HG03354 (cell line): ENCODE data around the gene AGBL1.

Experiments used
- ATAC-seq: cut with Tn5 transposase; IDR thresholded peaks from one replicate; pipeline ENCODE4 v1.9.1; 2021; ENCODE audit warnings: mild to moderate bottlenecking; ENCODE audit not compliant: unreplicated experiment, poor library complexity, severe bottlenecking

Gene AGBL1

GRCh38 chr15:86373147-86373546 is 293.5 kb downstream of the AGBL1 start:
- no peak for ATAC-seq

DNA sequence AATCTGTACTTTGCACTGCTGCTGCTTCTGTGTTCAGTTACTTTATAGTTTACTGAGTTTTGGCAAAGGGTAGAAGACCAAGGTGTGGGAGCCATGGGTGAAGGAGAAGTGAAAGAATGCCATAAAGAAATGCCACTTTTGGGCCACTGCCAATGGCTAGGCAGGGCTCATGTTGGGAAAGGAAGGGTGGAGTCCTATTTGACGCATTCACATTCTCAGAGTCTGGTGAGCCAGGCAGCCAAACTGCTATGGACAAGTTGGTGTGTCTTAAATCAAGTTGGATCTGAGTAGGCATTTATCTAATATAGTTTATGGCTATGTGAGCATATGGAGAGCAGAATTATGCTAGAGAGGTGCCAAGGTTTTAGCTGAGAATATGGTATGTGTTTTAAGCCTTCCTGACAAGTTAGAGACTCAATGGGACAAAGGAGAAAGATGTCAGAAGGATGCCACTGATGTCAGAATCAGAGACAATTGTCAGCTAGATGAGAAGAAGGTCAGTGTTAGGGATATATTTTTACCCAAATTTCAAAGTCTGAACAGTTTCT is 296.1 kb downstream of the AGBL1 start:
- no peak for ATAC-seq

GRCh38 chr15:86377914-86378313 is 298.2 kb downstream of the AGBL1 start:
- no peak for ATAC-seq

DNA sequence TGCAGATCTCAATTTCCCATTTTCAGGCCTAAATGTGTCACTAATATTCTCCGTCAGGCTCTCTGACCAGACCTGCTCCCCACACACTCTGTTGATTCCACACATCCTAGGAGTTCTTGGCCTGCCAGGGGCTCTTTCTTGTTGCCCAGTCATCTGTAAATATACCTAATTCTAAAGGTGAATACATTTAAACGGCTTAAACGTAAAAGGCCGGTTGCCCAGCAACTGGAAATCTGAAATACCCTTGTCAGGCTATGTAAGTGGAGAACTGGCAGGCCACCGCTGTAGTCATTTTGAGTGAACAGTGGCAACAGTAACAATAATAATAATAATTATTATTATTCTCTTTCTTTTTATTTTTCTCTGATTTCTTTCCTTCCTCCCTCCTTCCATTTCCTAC is 302.7 kb downstream of the AGBL1 start:
- ATAC-seq = no peak

- no peak for ATAC-seq
Observed at GRCh38 chr15:86383611-86384010, 303.9 kb downstream of the AGBL1 start.

- ATAC-seq = no peak
Observed at GRCh38 chr15:86384186-86384585, 304.5 kb downstream of the AGBL1 start.

DNA sequence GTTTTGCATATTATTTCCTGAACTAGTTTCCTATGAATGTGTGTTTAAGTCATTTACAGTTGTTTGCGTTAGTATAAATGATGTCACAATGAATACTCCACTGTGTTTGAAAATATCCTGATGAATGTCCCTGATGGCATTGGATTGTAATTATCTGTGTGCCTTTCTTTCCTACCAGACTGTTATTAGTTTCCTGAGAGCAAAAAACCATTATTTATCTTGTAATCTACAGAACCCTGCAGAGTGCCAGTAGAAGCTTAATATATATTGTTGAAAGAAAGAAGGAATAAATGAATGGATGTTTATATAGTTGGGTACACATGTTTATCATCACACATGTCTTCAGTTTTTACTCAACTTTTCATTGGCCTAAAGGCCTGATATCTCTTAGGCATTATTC is 312.6 kb downstream of the AGBL1 start:
- ATAC-seq = no peak

- ATAC-seq = no peak
Observed at GRCh38 chr15:86392874-86393273, 313.2 kb downstream of the AGBL1 start.

- ATAC-seq = no peak
Observed at GRCh38 chr15:86394866-86395265, 315.2 kb downstream of the AGBL1 start.

GRCh38 chr15:86399041-86399954 is 319.6 kb downstream of the AGBL1 start:
- no peak for ATAC-seq

GRCh38 chr15:86403221-86403620 is 323.6 kb downstream of the AGBL1 start:
- no peak for ATAC-seq

DNA sequence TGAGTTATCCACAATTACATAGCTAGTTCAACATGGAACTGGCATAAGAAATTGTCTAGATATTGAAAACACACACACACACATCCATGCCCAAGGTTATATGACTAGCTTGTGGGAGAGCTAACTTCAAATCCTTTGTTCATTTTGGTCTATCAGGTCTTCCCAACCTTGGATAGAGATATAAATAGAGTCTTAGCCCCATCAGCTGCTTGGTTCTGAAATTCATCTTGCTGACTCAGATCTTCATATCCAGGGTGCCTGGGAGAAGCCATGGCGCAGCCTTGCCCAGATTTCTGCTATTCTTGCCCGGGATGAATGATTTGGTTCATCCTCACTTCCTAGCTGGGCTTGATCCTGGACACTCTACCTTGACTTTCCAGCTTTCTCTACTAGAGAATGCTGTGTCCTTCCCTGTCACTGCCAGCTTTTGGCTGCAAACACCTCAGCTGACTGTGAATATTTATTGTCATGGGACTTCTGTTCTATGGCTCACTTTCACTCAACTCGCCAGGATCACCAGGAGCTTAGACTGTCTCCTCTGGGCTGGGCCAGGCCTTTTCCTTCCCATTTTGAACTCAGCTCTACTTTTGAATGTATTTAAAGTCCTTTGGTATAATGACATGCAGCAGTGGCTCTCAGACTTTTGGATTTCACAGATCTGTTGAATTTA is 324.4 kb downstream of the AGBL1 start:
- ATAC-seq = no peak

DNA sequence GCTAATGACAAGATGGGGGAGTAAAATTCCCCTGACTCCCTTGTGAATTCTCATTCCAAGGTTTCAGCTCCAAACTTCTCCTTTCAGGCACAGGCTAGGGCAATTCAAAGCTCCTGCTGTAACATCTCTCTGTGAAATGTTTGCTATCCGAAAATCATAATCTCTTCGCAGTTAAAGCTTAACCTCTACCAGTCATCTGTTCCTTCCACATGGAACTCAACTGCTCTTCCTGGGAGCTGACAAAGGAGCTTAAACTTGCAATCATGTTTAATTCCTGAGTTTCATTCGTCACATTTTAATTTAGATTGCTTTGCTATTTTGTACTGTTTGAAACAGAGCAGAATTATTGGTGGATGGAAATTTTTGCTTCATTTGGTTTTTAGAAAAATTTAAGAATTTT is 328.6 kb downstream of the AGBL1 start:
- no peak for ATAC-seq

DNA sequence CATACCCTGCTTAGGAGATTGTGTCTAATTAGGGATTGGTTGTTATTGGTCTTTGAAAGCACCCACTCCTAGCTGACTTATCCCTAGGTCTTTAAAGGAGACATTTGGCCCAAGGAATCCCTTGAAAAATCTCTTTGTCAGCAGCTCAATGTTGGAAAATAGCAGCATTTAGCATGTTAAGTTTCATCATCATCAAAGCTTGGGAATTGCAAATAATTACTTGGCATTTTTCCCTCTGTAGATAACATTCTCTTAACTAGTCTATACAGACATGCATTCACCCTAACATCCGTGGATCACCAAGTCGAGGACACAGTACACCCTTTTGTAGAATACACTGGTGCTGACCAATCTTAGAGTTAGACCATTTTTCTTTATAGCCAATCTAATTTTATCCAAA is 332.2 kb downstream of the AGBL1 start:
- no peak for ATAC-seq

GRCh38 chr15:86413191-86413590 is 333.5 kb downstream of the AGBL1 start:
- ATAC-seq = no peak

DNA sequence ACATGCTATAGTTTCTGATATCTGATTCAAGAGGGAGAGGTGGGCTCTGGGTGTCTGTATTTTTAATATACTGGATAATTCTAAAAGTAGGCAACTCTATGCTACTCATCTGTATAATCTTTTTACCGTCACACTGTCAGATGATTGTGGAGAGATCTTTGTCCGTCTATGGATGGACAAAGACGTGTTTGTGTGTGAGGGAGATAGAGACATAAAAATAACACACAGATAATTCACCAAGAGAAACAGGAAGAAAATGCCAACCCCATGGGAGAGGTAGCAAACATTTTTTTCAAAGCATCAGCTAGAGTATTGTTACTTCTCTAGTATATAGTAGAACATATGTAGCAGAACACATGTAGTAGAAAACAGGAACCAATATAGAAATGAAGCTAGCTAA is 346.1 kb downstream of the AGBL1 start:
- no peak for ATAC-seq

DNA sequence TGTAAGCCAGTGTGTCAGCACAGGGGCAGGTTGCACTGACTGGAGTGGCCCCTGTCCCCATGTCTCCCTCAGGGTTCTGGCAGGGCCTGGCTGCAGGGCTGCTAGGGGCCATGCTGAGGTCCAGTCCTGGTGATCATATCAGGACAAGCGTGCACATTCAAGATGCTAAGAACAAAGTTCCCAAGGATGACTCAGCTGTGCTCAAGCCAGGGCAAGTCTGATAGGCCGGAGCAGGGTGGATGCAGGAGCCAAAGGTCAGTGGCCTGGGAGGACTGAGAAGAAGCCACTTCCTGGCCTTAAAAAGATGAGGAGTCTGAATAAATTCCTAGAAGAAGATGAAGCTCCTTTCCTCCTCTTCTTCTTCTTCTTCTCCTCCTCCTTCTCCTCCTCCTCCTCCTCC is 353.2 kb downstream of the AGBL1 start:
- no peak for ATAC-seq

GRCh38 chr15:86433983-86434382 is 354.3 kb downstream of the AGBL1 start:
- ATAC-seq = no peak

DNA sequence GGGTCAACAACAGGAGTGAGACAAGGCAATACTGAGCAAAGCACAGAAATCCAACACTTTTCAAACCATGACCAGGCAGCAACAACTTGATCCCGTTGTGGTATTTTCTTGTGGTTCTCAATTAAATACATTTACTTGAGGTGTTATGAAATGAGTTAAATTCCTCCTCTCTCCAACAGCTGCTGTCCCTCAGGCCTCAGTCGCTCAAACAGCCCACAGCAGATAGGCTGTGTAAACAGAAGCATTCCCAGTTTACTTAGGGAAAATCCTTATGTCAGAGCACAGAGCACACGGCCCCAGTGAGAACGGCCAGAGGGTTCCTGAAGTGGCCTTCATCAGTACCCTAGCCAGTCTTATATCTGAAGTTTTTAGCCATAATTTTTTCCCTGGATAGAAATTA is 359.9 kb downstream of the AGBL1 start:
- no peak for ATAC-seq

DNA sequence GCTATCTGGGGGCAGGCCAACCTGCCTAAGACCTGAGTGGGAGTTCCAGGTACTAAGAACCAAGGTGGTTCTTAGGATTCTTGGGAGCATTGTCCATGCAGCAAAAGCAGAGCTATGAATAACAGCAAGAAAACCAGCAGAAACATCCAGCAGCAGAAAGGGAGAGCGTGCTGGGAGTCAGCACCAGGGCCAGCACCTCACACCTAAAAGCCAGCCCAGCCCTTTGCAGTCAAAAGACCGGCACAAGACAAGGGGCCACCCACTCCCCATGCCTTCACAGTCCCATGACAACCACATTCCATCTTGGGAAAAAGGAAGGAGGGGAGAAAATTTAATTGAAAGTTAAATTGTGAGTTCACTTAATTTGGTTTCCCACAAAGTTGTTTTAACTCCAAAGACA is 364.9 kb downstream of the AGBL1 start:
- no peak for ATAC-seq
